Mucosa of rectum (tissue), 2 donors: ENCODE measurements around the gene AKAP10.

Experiments used
- H3K27ac ChIP-seq, 2 donors: one replicate each; pipeline ENCODE4 v1.7.0; 2013; ENCODE audit warnings: inconsistent platforms in 2 of 2, low read depth in 2 of 2, low read length in 2 of 2
- H3K27me3 ChIP-seq, 2 donors: one replicate each; pipeline ENCODE4 v1.7.0; 2013; ENCODE audit warnings: low read length in 2 of 2; ENCODE audit not compliant: control insufficient read depth in 2 of 2, insufficient read depth in 2 of 2
- H3K36me3 ChIP-seq, 2 donors: one replicate each; pipeline ENCODE4 v1.7.0; 2013; ENCODE audit warnings: low read length in 2 of 2; ENCODE audit not compliant: control insufficient read depth in 2 of 2, insufficient read depth in 2 of 2
- H3K4me1 ChIP-seq, 2 donors: one replicate each; pipeline ENCODE4 v1.7.0; 2013; ENCODE audit warnings: low read length in 2 of 2, mild to moderate bottlenecking in 1 of 2; ENCODE audit not compliant: control insufficient read depth in 2 of 2, insufficient read depth in 2 of 2
- H3K4me3 ChIP-seq, 2 donors: one replicate each; pipeline ENCODE4 v1.7.0; 2013; ENCODE audit warnings: low read length in 2 of 2
- H3K9ac ChIP-seq, 2 donors: one replicate each; pipeline ENCODE4 v1.7.0; 2013; ENCODE audit warnings: low read length in 2 of 2, low read depth in 1 of 2, mild to moderate bottlenecking in 1 of 2
- H3K9me3 ChIP-seq, 2 donors: one replicate each; pipeline ENCODE4 v1.7.0; 2013; ENCODE audit warnings: low read length in 2 of 2; ENCODE audit not compliant: control insufficient read depth in 2 of 2
- donor health status: healthy.
- donor health status: Normal muscosa, but diverticular disease.

AKAP10 gene

GRCh38 chr17:20008242-20009051 lies 30.8 kb upstream of the AKAP10 start:
- Histone ChIP-seq H3K4me1 (peaks cover 12 to 16% of the 10 kb centered on the region in 2 donors), H3K27ac (no peak overlapping the region), H3K9me3 (no peaks in the 10 kb centered on the region), H3K4me3 (peak overlapping the region; percentile 77 to 80), H3K9ac (peak overlapping the region; percentile 49 to 58), H3K36me3 (no peaks in the 10 kb centered on the region), H3K27me3 (peaks cover 14 to 19% of the 10 kb centered on the region in 2 donors)

- Histone ChIP-seq H3K36me3 (no peaks in the 10 kb centered on the region), H3K9ac (no peak overlapping the region), H3K4me3 (no peak overlapping the region), H3K4me1 (peaks cover 0 to 4% of the 10 kb centered on the region in 2 donors), H3K27me3 (peaks cover 0 to 3% of the 10 kb centered on the region in 2 donors), H3K9me3 (no peaks in the 10 kb centered on the region), H3K27ac (no peak overlapping the region)
Observed at GRCh38 chr17:19996502-19996901, 18.9 kb upstream of the AKAP10 start.

GRCh38 chr17:19996086-19996485 lies 18.5 kb upstream of the AKAP10 start:
- H3K9ac ChIP-seq, result no peak overlapping the region
- H3K27ac ChIP-seq, result no peak overlapping the region
- no peaks in the 10 kb centered on the region for H3K36me3 ChIP-seq
- H3K9me3 ChIP-seq, result no peaks in the 10 kb centered on the region
- no peak overlapping the region for H3K4me3 ChIP-seq
- peaks cover 0 to 3% of the 10 kb centered on the region in 2 donors for H3K27me3 ChIP-seq
- H3K4me1 ChIP-seq, result peaks cover 0 to 4% of the 10 kb centered on the region in 2 donors

GRCh38 chr17:19992803-19993713 lies 15.4 kb upstream of the AKAP10 start:
- Histone ChIP-seq H3K27ac (no peak overlapping the region), H3K4me1 (peaks cover 0 to 4% of the 10 kb centered on the region in 2 donors), H3K27me3 (peaks cover 0 to 3% of the 10 kb centered on the region in 2 donors), H3K4me3 (no peak overlapping the region), H3K9ac (no peak overlapping the region), H3K9me3 (no peaks in the 10 kb centered on the region), H3K36me3 (no peaks in the 10 kb centered on the region)

- Histone ChIP-seq H3K4me1 (peaks cover 0 to 4% of the 10 kb centered on the region in 2 donors), H3K4me3 (no peak overlapping the region), H3K27ac (no peak overlapping the region), H3K9me3 (no peaks in the 10 kb centered on the region), H3K27me3 (peaks cover 0 to under 1% of the 10 kb centered on the region in 2 donors), H3K9ac (no peak overlapping the region), H3K36me3 (no peaks in the 10 kb centered on the region)
Observed at GRCh38 chr17:19991252-19991885, 13.7 kb upstream of the AKAP10 start.

GRCh38 chr17:19987897-19988296 lies 10.3 kb upstream of the AKAP10 start:
- Histone ChIP-seq H3K27me3 (no peaks in the 10 kb centered on the region), H3K36me3 (no peaks in the 10 kb centered on the region), H3K9ac (no peak overlapping the region), H3K4me3 (no peak overlapping the region), H3K9me3 (no peaks in the 10 kb centered on the region), H3K27ac (no peak overlapping the region), H3K4me1 (peaks cover 0 to 1% of the 10 kb centered on the region in 2 donors)

- no peak overlapping the region for H3K4me3 ChIP-seq
- H3K9me3 ChIP-seq, result no peaks in the 10 kb centered on the region
- no peak overlapping the region for H3K9ac ChIP-seq
- H3K27me3 ChIP-seq, result no peaks in the 10 kb centered on the region
- no peaks in the 10 kb centered on the region for H3K4me1 ChIP-seq
- no peak overlapping the region for H3K27ac ChIP-seq
- H3K36me3 ChIP-seq, result no peaks in the 10 kb centered on the region
Observed at GRCh38 chr17:19986941-19987861, 9.6 kb upstream of the AKAP10 start.

- H3K27ac ChIP-seq, result no peak overlapping the region
- no peaks in the 10 kb centered on the region for H3K27me3 ChIP-seq
- no peak overlapping the region for H3K9ac ChIP-seq
- peaks cover 0 to 10% of the 10 kb centered on the region in 2 donors for H3K4me1 ChIP-seq
- H3K4me3 ChIP-seq, result no peak overlapping the region
- H3K36me3 ChIP-seq, result no peaks in the 10 kb centered on the region
- no peaks in the 10 kb centered on the region for H3K9me3 ChIP-seq
Observed at GRCh38 chr17:19979917-19980770, 2.5 kb upstream of the AKAP10 start.
